Measurements from ENCODE around the gene NRK.

The NRK gene

GRCh38 chrX:105816517-105816916 is 5.8 kb upstream of the NRK start (continued):
- no peak for TF ChIP-seq ZNF10 (tag by site-specific recombination; IDR thresholded peaks at IDR 0.05)
- no peak for TF ChIP-seq ZNF211 (tag by site-specific recombination; IDR thresholded peaks at IDR 0.05; ENCODE audit: low read depth)
- TF ChIP-seq ZSCAN23 (tag by site-specific recombination; IDR thresholded peaks at IDR 0.05), result no peak
- TF ChIP-seq ZNF280D (tag by site-specific recombination; IDR thresholded peaks at IDR 0.05), result no peak
- TF ChIP-seq ZNF341 (tag by site-specific recombination; IDR thresholded peaks at IDR 0.05; ENCODE audit: low read depth), result no peak
- TF ChIP-seq ZNF157 (tag by site-specific recombination; IDR thresholded peaks at IDR 0.05), result no peak
- no peak for TF ChIP-seq ZNF521 (tag by site-specific recombination; IDR thresholded peaks at IDR 0.05)
- TF ChIP-seq ZNF449 (tag by site-specific recombination; IDR thresholded peaks at IDR 0.05), result no peak
- TF ChIP-seq ZNF837 (tag by site-specific recombination; IDR thresholded peaks at IDR 0.05), result no peak
- TF ChIP-seq ZNF560 (tag by site-specific recombination; IDR thresholded peaks at IDR 0.05; ENCODE audit: borderline replicate concordance), result no peak
- TF ChIP-seq ZSCAN30 (tag by site-specific recombination; IDR thresholded peaks at IDR 0.05), result no peak

GRCh38 chrX:105820247-105820646 is 2.1 kb upstream of the NRK start:
- H3K36me3 ChIP-seq (ENCODE audit: control insufficient read depth in 2 of 2, insufficient read depth in 1 of 2, low read length in 2 of 2), result no peaks in the 10 kb centered on the region
- no peak overlapping the region for H3K27ac ChIP-seq (ENCODE audit: extremely low read depth, low read depth, low read length)
- ChIA-PET POLR2A (interaction anchor here (0.6 kb wide), 1 partner anchor 64 kb away, joined by 3 read pairs; no protein-coding TSS in a partner anchor), CTCF (interaction anchor here (1.1 kb wide), 1 partner anchor 56 kb away, joined by 3 read pairs; no protein-coding TSS in a partner anchor)
- H3K4me3 ChIP-seq (ENCODE audit: low read depth, low read length), result no peak overlapping the region
- no peaks in the 10 kb centered on the region for H3K9me3 ChIP-seq (ENCODE audit: control insufficient read depth, insufficient read depth, low read depth, low read length)
- H3K4me1 ChIP-seq (ENCODE audit: control insufficient read depth, insufficient read depth, low read length), result no peaks in the 10 kb centered on the region
- TF ChIP-seq ZNF768 (tag by site-specific recombination; IDR thresholded peaks at IDR 0.05), result no peak
- no peak for TF ChIP-seq EGR2 (tag by site-specific recombination; IDR thresholded peaks at IDR 0.05; ENCODE audit: low read depth)
- TF ChIP-seq ZNF521 (tag by site-specific recombination; IDR thresholded peaks at IDR 0.05), result no peak
- TF ChIP-seq SP2 (tag by site-specific recombination; IDR thresholded peaks at IDR 0.05), result no peak
- no peak for TF ChIP-seq ZNF133 (tag by site-specific recombination; IDR thresholded peaks at IDR 0.05)
- no peak for TF ChIP-seq GLI2 (tag by site-specific recombination; IDR thresholded peaks at IDR 0.05; ENCODE audit: borderline replicate concordance, low read depth)
- no peak for TF ChIP-seq ZNF366 (tag by site-specific recombination; conservative IDR thresholded peaks at IDR 0.05)

GRCh38 chrX:105821471-105822121 is 743 bp upstream of the NRK start:
- CTCF ChIA-PET, result interaction anchor here (1.1 kb wide), 1 partner anchor 55 kb away, joined by 3 read pairs; no protein-coding TSS in a partner anchor
- no peaks in the 10 kb centered on the region for H3K36me3 ChIP-seq (ENCODE audit: control insufficient read depth in 2 of 2, insufficient read depth in 1 of 2, low read length in 2 of 2)
- H3K9me3 ChIP-seq (ENCODE audit: control insufficient read depth, insufficient read depth, low read depth, low read length), result no peaks in the 10 kb centered on the region
- peak overlapping the region; percentile 11 for H3K4me3 ChIP-seq (ENCODE audit: low read depth, low read length)
- no peaks in the 10 kb centered on the region for H3K4me1 ChIP-seq (ENCODE audit: control insufficient read depth, insufficient read depth, low read length)
- H3K27ac ChIP-seq (ENCODE audit: extremely low read depth, low read depth, low read length), result no peak overlapping the region
- POLR2A ChIA-PET, result interaction anchor here (0.6 kb wide), 1 partner anchor 593 kb away, joined by 3 read pairs; no protein-coding TSS in a partner anchor
- TF ChIP-seq ZNF202 (tag by site-specific recombination; IDR thresholded peaks at IDR 0.05; ENCODE audit: borderline replicate concordance), result no peak
- no peak for TF ChIP-seq YY1 (tag by site-specific recombination; IDR thresholded peaks at IDR 0.05)
- no peak for TF ChIP-seq ELK4 (IDR thresholded peaks at IDR 0.05; ENCODE audit: borderline replicate concordance, low read depth, low read length)
- no peak for TF ChIP-seq REPIN1 (tag by site-specific recombination; IDR thresholded peaks at IDR 0.05; ENCODE audit: low read depth)
- TF ChIP-seq ZNF623 (tag by site-specific recombination; IDR thresholded peaks at IDR 0.05), result no peak

All from HEK293 (cell line).